AG08396 (cell line): ENCODE data around the gene RAMP1.
A peak's percentile ranks its signal among the peaks of the same experiment; 100 is the strongest.
"Not testable (repeated sequence)": the region's sequence is repeated elsewhere in the genome, so short reads cannot be mapped to it uniquely, and the experiment has no call there.

Experiments used
- DNase-seq: peaks from one replicate; pipeline ENCODE4 v3.0.0; 2012; ENCODE audit warnings: low spot score, mixed read lengths

The RAMP1 gene

GRCh38 chr2:237863689-237864443 is 4.4 kb downstream of the RAMP1 start:
- DNase-seq, result no peak

- peak; percentile 8 for DNase-seq
Measured at GRCh38 chr2:237864444-237864931, 5.1 kb downstream of the RAMP1 start.

GRCh38 chr2:237864940-237865622 is 5.7 kb downstream of the RAMP1 start:
- peak; percentile 57 for DNase-seq

GRCh38 chr2:237865623-237866041 is 6.2 kb downstream of the RAMP1 start:
- DNase-seq, result no peak

GRCh38 chr2:237866101-237866621 is 6.7 kb downstream of the RAMP1 start:
- peak; percentile 75 for DNase-seq

GRCh38 chr2:237867465-237867864 is 8.0 kb downstream of the RAMP1 start:
- DNase-seq, result no peak

GRCh38 chr2:237868074-237868473 is 8.7 kb downstream of the RAMP1 start:
- not testable (repeated sequence) for DNase-seq

GRCh38 chr2:237868631-237869342 is 9.4 kb downstream of the RAMP1 start:
- DNase-seq, result peak; percentile 49

GRCh38 chr2:237869343-237870102 is 10.1 kb downstream of the RAMP1 start:
- DNase-seq, result no peak

- no peak for DNase-seq
Measured at GRCh38 chr2:237870126-237870525, 10.7 kb downstream of the RAMP1 start.

GRCh38 chr2:237870754-237871651 is 11.6 kb downstream of the RAMP1 start:
- no peak for DNase-seq

GRCh38 chr2:237872178-237872887 is 12.9 kb downstream of the RAMP1 start:
- no peak for DNase-seq

GRCh38 chr2:237873421-237873831 is 14.0 kb downstream of the RAMP1 start:
- no peak for DNase-seq

GRCh38 chr2:237873897-237874551 is 14.6 kb downstream of the RAMP1 start:
- no peak for DNase-seq

GRCh38 chr2:237874585-237875161 is 15.2 kb downstream of the RAMP1 start:
- peak; percentile 87 for DNase-seq

GRCh38 chr2:237875256-237876060 is 16.0 kb downstream of the RAMP1 start:
- no peak for DNase-seq

GRCh38 chr2:237876061-237876526 is 16.7 kb downstream of the RAMP1 start:
- no peak for DNase-seq

GRCh38 chr2:237876532-237876931 is 17.1 kb downstream of the RAMP1 start:
- DNase-seq, result no peak
